Measurements from ENCODE around the gene WDR31.

DNA sequence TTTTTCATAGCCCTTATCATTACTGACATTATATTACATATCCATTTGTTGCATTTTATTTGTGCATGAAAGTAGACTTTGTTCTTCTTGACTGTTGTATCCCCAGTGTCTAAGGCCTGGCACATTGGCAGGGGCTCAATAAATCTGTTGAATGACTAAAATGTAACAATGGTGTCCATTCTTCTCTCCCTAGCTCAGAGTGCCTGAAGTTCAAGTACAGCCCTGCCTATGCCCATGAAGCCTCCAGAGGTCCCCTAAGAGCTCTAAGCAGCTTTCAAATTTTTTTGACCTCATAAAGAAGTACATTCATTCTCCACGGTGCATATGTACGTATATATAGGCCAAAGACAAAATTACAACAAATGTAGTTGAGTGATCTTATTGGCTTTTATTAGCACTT is 5.1 kb upstream of the WDR31 start:
- TF ChIP-seq EP300 (IDR thresholded peaks at IDR 0.05) = no peak
- TF ChIP-seq CTCF (IDR thresholded peaks at IDR 0.05) = no peak

Data from stomach (tissue), 4 donors.